Measurements from ENCODE around the gene C15orf39. TPM values are rescaled to one million over a fixed set of nuclear protein-coding genes. Genes with fewer than 3 reads are reported as not detected.

The C15orf39 gene
- total and polyA plus RNA-seq, 2 of the 13 experiments (the other 11 are each of a cell fraction or from before 2014, with no cell fraction given): 6.2 to 13.5 TPM

GRCh38 chr15:75201616-75202250 is at the start of gene C15orf39 (continued):
- TF ChIP-seq ZNF746 (CRISPR knock-in tag; IDR thresholded peaks at IDR 0.05) (peak; percentile 70), MLX (CRISPR knock-in tag; IDR thresholded peaks at IDR 0.05) (no peak), BCLAF1 (IDR thresholded peaks at IDR 0.05) (no peak), ZNF616 (CRISPR knock-in tag; IDR thresholded peaks at IDR 0.05; ENCODE audit: low read depth) (0 out of 2 replicates have a peak, but pooled peaks have one; percentile 52), ZMAT3 (CRISPR knock-in tag; conservative IDR thresholded peaks at IDR 0.05) (peak; percentile 77; the same call in 1 of the 2 replicates), MAX (IDR thresholded peaks at IDR 0.05) (peak; percentile 51; the same call in 1 of the 2 replicates), SALL2 (CRISPR knock-in tag; IDR thresholded peaks at IDR 0.05) (peak; percentile 29; the same call in 1 of the 2 replicates), ZNF607 (CRISPR knock-in tag; IDR thresholded peaks at IDR 0.05; ENCODE audit: borderline replicate concordance) (peak; percentile 51; the same call in 1 of the 2 replicates), NR2F1 (CRISPR knock-in tag; IDR thresholded peaks at IDR 0.05) (peak in 1 of 2 experiments; percentile 48; a peak in 1 of 4 replicates), ZNF329 (CRISPR knock-in tag; IDR thresholded peaks at IDR 0.05; ENCODE audit: low read depth) (0 out of 2 replicates have a peak, but pooled peaks have one; percentile 77), SRY (CRISPR knock-in tag; IDR thresholded peaks at IDR 0.05) (0 out of 2 replicates have a peak, but pooled peaks have one; percentile 58), ELF3 (CRISPR knock-in tag; IDR thresholded peaks at IDR 0.05) (no peak; the same call in 1 of the 2 replicates), HOXA5 (CRISPR knock-in tag; IDR thresholded peaks at IDR 0.05) (peak; percentile 90; the same call in 1 of the 2 replicates), ZNF724P (CRISPR knock-in tag; IDR thresholded peaks at IDR 0.05; ENCODE audit: borderline replicate concordance) (peak; percentile 68; the same call in 1 of the 2 replicates), BRCA1 (CRISPR knock-in tag; IDR thresholded peaks at IDR 0.05) (peak; percentile 69; the same call in 1 of the 2 replicates), ZNF589 (CRISPR knock-in tag; conservative IDR thresholded peaks at IDR 0.05) (peak; percentile 56; the same call in 1 of the 2 replicates), MAZ (IDR thresholded peaks at IDR 0.05; ENCODE audit: borderline replicate concordance, low read depth, low read length) (0 out of 2 replicates have a peak, but pooled peaks have one; percentile 40), MAZ (CRISPR knock-in tag; IDR thresholded peaks at IDR 0.05; ENCODE audit: low read depth) (peak; percentile 36; the same call in 1 of the 2 replicates), PPARG (CRISPR knock-in tag; conservative IDR thresholded peaks at IDR 0.05) (0 out of 2 replicates have a peak, but pooled peaks have one; percentile 18)
- TF ChIP-seq, protein P1, sequence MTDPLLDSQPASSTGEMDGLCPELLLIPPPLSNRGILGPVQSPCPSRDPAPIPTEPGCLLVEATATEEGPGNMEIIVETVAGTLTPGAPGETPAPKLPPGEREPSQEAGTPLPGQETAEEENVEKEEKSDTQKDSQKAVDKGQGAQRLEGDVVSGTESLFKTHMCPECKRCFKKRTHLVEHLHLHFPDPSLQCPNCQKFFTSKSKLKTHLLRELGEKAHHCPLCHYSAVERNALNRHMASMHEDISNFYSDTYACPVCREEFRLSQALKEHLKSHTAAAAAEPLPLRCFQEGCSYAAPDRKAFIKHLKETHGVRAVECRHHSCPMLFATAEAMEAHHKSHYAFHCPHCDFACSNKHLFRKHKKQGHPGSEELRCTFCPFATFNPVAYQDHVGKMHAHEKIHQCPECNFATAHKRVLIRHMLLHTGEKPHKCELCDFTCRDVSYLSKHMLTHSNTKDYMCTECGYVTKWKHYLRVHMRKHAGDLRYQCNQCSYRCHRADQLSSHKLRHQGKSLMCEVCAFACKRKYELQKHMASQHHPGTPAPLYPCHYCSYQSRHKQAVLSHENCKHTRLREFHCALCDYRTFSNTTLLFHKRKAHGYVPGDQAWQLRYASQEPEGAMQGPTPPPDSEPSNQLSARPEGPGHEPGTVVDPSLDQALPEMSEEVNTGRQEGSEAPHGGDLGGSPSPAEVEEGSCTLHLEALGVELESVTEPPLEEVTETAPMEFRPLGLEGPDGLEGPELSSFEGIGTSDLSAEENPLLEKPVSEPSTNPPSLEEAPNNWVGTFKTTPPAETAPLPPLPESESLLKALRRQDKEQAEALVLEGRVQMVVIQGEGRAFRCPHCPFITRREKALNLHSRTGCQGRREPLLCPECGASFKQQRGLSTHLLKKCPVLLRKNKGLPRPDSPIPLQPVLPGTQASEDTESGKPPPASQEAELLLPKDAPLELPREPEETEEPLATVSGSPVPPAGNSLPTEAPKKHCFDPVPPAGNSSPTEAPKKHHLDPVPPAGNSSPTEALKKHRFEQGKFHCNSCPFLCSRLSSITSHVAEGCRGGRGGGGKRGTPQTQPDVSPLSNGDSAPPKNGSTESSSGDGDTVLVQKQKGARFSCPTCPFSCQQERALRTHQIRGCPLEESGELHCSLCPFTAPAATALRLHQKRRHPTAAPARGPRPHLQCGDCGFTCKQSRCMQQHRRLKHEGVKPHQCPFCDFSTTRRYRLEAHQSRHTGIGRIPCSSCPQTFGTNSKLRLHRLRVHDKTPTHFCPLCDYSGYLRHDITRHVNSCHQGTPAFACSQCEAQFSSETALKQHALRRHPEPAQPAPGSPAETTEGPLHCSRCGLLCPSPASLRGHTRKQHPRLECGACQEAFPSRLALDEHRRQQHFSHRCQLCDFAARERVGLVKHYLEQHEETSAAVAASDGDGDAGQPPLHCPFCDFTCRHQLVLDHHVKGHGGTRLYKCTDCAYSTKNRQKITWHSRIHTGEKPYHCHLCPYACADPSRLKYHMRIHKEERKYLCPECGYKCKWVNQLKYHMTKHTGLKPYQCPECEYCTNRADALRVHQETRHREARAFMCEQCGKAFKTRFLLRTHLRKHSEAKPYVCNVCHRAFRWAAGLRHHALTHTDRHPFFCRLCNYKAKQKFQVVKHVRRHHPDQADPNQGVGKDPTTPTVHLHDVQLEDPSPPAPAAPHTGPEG (CRISPR knock-in tag; IDR thresholded peaks at IDR 0.05): 0 out of 2 replicates have a peak, but pooled peaks have one; percentile 51

Measured in HepG2 (cell line).